Measurements from ENCODE around the gene ANXA9.

ANXA9 gene

DNA sequence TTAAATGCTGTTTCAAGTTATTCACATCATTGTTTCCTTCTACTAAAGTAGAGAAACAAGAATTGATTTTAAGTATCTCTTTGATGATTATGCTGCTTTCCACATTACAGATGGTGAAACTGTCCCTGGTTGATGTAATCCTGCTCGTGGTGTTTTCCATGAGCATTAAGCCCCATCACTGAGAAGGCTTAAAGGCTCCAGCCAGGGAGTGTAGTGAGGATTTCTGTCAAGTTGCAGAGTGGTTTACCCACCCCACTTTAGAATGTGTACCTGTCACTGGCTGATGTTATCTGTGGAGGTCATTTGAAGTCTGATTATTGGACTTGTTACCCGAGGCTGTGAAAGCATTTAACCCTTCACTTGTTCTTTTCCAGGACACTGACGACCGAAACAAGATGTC lies 20.3 kb upstream of the ANXA9 start:
- DNase-seq (ENCODE audit: low spot score), result no peak
- in situ Hi-C loops (cut with MboI; ENCODE audit: low pct_unique_long_range_greater_than_20kb, low sequenced_read_pairs, unreplicated experiment), result loop anchor here (25.0 kb wide), 1 partner anchor 724 kb away; the partner anchor contains the start of gene ANP32E
- TF ChIP-seq, protein P1, sequence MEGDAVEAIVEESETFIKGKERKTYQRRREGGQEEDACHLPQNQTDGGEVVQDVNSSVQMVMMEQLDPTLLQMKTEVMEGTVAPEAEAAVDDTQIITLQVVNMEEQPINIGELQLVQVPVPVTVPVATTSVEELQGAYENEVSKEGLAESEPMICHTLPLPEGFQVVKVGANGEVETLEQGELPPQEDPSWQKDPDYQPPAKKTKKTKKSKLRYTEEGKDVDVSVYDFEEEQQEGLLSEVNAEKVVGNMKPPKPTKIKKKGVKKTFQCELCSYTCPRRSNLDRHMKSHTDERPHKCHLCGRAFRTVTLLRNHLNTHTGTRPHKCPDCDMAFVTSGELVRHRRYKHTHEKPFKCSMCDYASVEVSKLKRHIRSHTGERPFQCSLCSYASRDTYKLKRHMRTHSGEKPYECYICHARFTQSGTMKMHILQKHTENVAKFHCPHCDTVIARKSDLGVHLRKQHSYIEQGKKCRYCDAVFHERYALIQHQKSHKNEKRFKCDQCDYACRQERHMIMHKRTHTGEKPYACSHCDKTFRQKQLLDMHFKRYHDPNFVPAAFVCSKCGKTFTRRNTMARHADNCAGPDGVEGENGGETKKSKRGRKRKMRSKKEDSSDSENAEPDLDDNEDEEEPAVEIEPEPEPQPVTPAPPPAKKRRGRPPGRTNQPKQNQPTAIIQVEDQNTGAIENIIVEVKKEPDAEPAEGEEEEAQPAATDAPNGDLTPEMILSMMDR (IDR thresholded peaks at IDR 0.05; ENCODE audit: extremely low read depth, insufficient read depth, missing control alignments), result no peak

DNA sequence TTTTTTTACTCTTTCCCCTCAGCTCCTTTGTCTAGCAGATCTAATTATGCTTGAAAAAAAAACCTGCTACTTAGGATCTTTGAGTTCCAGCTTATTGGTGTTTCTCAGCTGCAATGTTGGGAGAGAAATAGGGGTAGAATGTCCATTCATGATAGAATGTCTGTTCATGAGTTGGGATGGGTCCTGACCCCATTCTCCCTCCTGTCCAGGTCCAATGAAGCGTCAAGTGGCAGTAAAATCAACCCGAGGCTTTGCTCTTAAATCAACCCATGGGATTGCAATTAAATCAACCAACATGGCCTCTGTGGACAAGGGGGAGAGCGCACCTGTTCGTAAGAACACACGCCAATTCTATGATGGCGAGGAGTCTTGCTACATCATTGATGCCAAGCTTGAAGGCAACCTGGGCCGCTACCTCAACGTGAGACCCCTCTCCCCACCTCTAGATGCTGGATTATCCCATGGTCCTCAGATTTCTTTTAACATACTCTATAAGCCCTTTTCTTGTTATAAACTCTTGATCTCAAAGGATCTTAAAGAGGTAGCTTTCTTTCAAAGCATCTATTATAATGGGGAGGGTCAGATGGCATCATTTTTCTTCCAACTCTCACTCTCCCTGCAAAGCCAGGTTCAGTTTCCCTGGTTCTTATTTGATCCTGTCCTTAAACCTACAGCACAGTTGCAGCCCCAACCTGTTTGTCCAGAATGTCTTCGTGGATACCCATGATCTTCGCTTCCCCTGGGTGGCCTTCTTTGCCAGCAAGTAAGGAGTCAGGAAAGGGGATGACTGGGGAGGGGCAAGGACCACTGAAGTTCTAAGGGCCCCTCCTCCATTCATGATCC lies 18.6 kb upstream of the ANXA9 start:
- in situ Hi-C loops (cut with MboI; ENCODE audit: low pct_unique_long_range_greater_than_20kb, low sequenced_read_pairs, unreplicated experiment), result loop anchor here (25.0 kb wide), 1 partner anchor 726 kb away; the partner anchor contains the start of gene ANP32E
- TF ChIP-seq, protein P1 (IDR thresholded peaks at IDR 0.05; ENCODE audit: extremely low read depth, insufficient read depth, missing control alignments), result no peak
- DNase-seq (ENCODE audit: low spot score), result no peak

DNA sequence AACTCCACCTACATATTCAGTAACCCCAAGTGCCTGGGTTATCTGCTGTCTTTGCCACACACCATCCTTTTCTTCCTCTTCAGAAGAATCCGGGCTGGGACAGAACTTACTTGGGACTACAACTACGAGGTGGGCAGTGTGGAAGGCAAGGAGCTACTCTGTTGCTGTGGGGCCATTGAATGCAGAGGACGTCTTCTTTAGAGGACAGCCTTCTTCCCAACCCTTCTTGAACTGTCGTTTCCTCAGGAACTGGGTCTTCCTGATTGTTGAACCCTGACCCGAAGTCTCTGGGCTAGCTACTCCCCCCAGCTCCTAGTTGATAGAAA lies 18.0 kb upstream of the ANXA9 start:
- TF ChIP-seq, protein P1 (IDR thresholded peaks at IDR 0.05; ENCODE audit: extremely low read depth, insufficient read depth, missing control alignments), result no peak
- in situ Hi-C loops (cut with MboI; ENCODE audit: low pct_unique_long_range_greater_than_20kb, low sequenced_read_pairs, unreplicated experiment), result loop anchor here (25.0 kb wide), 1 partner anchor 727 kb away; the partner anchor contains the start of gene ANP32E

DNA sequence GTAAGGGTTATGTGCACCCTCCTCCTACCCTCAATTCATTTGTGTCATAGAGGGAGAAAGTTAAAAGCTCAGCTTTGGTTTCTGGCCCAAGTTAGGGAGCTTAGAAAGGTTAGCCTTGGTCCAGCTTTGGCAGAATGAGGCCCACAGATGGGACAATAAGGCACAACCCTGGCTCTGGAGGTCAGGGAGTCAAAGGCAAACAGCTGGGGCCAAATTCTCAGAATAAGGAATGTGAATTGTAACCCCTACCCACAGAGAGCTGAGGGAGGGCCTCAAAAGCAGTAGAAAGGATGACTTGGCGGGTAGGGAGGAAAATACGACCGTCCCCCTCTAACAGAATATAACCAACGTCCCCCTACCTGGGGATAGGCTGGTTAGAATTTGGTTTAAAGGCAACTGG lies 16.5 kb upstream of the ANXA9 start:
- TF ChIP-seq, protein P1 (IDR thresholded peaks at IDR 0.05; ENCODE audit: extremely low read depth, insufficient read depth, missing control alignments), result no peak
- in situ Hi-C loops (cut with MboI; ENCODE audit: low pct_unique_long_range_greater_than_20kb, low sequenced_read_pairs, unreplicated experiment), result loop anchor here (25.0 kb wide), 1 partner anchor 728 kb away; the partner anchor contains the start of gene ANP32E
- no peak for DNase-seq (ENCODE audit: low spot score)

More for the DNA sequence above, 18.0 kb upstream of the ANXA9 start:
- no peak for DNase-seq (ENCODE audit: low spot score)

DNA sequence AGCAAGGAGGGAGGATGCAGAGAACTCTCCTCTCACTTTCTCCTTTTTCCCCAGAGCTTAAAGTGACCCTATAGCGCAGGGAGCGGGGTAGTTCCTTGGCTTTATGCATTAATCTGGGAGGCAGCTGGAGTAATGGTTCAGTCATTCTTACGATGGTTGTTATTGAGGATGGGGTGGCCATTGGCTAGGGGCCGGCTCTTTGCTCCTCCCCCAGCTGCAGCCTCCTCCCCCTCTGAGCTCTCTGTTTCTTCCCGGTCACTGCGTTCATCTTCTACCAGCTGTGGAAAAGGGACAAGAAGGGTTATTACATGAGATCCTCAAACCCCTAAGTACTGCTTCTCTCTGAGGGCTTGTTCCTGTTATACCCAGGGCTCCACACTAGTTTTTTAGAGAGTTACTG lies 16.1 kb upstream of the ANXA9 start:
- DNase-seq (ENCODE audit: low spot score), result no peak
- TF ChIP-seq, protein P1 (IDR thresholded peaks at IDR 0.05; ENCODE audit: extremely low read depth, insufficient read depth, missing control alignments), result no peak
- in situ Hi-C loops (cut with MboI; ENCODE audit: low pct_unique_long_range_greater_than_20kb, low sequenced_read_pairs, unreplicated experiment), result loop anchor here (25.0 kb wide), 1 partner anchor 729 kb away; the partner anchor contains the start of gene ANP32E

DNA sequence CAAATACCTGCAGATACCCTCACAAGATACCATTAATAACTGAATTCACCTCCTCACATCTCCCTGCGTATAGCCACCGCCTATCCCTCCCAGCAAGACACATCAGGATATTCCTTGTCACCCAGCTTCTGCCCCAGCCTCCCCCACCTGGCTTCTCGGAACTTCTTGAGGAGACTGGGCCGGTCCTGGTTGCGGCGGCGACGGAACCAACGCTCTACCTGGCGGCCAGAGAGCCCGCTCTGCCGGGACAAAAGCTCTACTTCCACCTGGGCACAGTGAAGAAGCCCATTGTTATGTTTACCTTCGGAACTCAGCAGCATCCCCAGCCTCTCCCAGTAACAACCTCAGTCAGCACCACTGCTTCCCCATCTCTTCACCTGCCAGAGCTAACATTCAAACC lies 14.2 kb upstream of the ANXA9 start:
- in situ Hi-C loops (cut with MboI; ENCODE audit: low pct_unique_long_range_greater_than_20kb, low sequenced_read_pairs, unreplicated experiment), result loop anchor here (25.0 kb wide), 1 partner anchor 731 kb away; the partner anchor contains the start of gene ANP32E
- no peak for DNase-seq (ENCODE audit: low spot score)

More for the DNA sequence above, 14.2 kb upstream of the ANXA9 start:
- TF ChIP-seq, protein P1 (IDR thresholded peaks at IDR 0.05; ENCODE audit: extremely low read depth, insufficient read depth, missing control alignments), result no peak
